HG03159 (cell line): ENCODE measurements around the gene MITF.

Experiments
- ATAC-seq: cut with Tn5 transposase; IDR thresholded peaks from one replicate; pipeline ENCODE4 v1.9.1; 2021; ENCODE audit warnings: mild to moderate bottlenecking, moderate library complexity; ENCODE audit not compliant: unreplicated experiment

Gene MITF

DNA sequence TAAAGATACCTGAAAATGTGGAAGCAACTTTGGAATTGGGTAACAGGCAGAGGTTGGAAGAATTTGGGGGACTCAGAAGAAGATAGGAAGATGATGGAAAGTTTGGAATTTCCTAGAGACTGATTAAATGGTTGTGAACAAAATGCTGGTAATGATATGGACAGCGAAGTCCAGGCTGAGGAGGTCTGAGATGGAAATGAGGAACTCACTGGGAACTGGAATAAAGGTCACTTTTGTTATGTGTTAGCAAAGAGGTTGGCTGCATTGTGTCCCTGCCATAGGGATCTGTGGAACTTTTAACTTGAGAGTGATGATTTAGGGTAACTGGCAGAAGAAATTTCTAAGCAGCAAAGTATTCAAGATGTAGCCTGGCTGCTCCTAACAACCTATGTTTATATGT is 13.0 kb downstream of the MITF start:
- ATAC-seq: no peak

DNA sequence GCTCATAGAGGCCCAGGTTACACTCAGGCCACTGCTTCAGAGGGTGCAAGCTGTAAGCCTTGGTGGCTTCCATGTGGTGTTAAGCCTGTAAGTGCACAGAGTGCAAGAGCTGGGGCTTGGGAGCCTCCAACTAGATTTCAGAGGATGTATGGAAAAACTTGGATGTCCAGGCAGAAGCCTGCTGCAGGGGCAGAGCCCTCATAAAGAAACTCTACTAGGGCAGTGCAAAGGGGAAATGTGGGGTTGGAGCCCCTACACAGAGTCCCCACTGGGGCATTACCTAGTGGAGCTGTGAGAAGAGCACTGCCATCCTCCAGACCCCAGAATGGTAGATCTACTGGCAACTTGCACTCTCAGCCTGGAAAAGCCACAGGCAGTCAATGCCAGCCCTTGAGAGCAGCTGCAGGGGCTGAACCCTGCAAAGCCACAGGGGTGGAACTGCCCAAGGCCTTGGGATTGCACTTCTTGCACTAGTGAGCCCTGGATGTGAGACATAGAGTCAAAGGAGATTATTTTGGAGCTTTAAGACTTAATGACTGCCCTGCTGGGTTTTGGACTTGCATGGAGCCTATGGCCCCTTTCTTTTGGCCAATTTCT is 14.0 kb downstream of the MITF start:
- no peak for ATAC-seq

DNA sequence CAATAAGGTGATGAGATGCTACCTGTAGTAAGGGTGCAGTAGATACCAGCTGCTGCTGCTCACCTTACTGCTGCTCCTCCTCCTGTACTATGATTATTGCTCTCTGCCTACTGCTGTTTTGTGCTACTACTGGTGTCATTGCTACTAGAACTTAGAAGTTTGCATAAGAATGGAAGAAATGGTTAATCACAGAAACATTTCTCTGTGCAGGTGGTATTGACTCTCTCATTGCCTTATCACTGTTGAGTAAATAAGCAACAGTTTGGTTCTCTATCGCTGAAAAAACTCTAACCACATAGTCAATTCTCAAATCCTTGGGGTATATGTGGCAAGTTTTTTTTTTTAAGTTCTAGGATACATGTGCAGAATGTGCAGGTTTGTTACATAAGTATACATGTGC is 16.5 kb downstream of the MITF start:
- no peak for ATAC-seq

DNA sequence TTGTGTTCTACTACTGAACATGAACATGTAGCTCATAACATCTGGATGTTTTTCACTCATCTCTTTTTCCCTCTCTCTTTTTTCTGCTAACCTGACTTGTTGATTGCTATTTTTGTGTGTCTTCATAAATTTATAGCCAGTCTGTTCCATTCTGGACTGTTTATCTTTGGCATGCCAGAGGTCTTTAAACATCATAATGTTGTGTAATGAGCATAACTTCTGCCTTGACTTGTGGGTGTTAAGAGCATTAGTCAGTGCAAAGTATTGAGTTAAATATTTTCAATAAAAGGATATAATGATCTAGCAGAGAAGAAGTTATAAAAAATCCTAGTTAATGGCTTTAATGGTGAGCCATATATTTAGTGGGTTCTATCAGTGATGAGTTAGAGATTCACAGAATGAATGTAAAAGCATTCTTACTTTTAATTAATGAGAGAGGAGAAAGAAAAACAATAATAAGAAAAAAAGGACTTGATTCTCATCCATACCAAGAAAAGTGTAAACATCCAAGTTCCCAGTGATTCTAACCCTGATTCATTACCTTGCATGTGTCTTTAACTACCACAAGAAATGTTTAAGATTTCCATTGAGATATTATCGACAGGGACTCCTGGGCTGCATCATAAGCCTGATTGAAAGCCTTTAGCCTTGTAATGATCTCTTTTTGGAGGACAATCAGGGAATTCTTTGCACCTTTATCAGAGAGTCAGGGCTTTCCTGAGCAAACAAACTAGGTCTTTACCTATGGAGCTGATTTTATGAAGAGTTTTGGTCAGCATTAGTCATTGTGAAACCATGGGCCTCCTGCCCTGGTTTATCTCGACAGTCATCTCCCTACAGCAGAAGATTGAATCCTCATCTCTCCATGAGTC is 22.9 kb downstream of the MITF start:
- no peak for ATAC-seq

DNA sequence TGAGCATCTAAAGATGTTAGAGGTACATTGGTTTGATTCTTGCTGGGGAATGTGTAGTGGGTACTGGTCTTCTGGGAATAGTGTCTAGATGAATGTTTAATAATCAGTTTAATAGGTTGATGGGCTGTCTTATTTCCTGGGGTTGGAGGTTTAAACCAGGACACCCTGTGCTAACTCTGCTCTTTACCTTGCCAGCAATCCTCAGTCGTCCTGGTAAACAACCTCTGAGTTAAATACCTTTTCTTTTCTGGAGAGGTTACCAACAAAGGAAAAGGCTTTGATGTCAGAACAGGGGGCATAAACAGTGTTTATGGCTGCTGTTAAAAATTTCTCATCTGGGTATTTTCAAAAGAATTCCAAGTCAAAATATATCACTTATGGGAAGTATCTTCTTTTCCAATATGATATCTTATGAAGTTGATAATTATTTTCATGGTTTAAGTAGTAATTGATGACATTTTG is 23.5 kb downstream of the MITF start:
- ATAC-seq: no peak

DNA sequence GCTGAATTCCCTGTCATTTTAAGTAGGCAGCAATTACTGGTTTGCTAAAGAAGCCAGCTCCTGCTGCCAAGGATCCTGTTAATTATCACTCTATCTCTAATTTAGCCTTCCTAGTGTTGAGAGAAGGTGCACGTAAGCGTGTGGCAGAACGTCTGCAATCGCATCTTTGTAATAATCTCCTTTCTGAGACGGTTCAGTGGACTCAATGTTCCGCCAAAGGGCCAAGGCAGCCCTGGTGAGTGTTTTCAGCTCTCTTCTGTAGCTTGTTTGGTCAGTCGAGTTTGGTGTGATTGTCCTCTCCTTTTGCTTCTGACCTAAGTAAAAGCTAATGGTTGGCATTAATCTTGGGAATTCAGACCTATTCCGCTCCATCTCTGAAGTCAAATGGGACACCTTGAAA is 24.2 kb downstream of the MITF start:
- ATAC-seq: no peak

DNA sequence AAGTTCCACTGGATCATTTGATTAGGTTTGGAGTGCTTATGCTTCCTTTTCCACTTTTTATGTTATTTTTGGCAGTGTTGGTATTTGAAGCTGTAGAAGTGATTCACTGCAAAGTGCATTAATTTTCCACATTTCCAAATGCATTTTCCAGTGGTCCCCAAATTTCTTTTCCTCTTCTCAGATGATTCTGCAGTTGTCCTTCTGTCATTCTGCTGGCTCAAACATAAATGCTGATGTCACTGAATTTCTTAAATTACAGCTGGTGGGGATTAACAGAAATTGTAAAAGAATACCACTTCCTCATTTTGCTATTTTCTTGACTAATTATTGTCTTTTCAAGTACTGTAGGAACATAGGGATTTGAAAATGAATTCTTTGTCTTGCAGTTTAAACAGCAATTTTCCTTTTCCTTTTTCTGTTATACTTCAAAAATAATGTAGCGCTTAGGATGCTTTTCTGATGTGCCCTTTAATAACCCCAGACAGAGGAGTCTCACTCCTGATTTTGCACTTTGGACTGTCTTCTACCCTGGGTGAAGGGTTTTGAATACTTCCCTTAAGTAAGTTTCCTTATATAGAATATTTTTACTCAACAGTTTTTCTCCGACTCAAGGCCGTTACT is 25.0 kb downstream of the MITF start:
- ATAC-seq: peak; percentile 60

DNA sequence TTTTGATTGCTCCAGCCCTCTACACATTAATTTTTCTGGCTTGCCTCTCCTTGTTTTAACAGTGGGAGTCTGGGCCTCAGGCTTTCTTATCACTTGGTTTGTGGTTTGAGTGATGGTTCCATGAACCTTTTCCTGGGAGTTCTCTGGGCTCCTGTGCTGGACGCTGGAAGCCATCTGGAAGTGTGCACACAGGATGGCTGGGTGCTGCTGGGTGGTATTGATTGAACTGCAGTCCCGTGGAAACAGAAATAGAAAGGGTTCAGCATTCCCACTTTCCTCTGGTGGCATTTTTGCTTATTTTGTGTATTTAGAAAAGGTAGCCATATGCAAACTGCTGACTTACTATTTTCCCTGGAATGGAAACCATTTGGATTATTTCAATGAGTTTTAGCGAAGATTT is 25.6 kb downstream of the MITF start:
- ATAC-seq: no peak

DNA sequence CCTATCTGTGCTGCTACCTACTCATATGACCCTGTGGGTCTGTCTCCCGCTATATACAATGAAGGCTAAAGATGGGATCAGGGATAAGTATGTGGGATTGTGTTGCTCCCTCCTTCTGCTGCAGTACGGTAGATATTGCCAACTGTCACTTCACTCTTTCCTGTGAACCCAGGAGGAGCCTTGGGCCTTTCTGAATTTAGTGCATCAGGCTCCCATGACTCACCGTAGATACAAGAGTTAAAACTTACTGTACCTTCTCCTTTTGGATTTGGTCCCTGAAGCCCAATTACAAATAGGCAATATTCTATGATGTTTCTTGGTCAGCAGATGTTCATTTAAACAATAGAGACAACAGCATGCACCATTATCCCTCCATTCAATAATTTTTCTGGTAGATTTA is 27.4 kb downstream of the MITF start:
- no peak for ATAC-seq

DNA sequence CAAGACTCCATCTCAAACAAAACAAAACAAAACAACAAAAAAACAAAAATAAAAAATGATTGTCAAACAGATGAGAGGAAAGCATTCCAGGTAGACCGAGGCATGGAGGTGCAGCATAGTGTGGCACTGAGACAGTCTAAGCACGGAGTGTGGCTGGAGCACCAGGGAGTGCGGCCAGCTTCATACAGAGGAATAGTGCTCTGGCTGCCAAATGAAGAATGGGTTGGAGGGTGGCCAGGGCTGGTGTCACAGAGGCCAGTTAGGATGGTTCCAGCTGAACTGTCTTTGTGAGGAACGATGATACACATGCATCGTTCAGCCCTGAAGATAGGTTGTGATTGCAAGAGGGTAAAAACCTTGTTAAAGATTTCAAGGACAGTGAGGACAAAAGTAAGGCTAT is 28.3 kb downstream of the MITF start:
- no peak for ATAC-seq

DNA sequence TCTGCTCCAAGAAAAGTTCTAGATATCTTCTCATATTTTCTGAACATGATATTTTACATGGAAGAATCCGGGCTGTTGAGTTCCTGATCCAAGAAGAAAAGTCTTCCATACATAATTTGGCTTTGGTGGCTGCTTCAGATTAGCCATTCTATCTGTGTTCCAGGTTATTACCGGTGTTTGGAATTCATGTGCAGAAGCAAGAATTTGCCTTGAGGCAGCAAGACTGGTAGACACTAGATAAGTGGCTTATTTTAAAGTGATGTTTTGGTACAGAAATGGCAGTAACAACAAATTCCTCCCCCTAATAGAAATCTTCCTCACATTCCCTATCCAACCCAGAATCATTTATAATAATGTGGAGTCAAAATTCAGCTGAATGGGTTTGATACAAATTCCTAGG is 29.2 kb downstream of the MITF start:
- no peak for ATAC-seq

DNA sequence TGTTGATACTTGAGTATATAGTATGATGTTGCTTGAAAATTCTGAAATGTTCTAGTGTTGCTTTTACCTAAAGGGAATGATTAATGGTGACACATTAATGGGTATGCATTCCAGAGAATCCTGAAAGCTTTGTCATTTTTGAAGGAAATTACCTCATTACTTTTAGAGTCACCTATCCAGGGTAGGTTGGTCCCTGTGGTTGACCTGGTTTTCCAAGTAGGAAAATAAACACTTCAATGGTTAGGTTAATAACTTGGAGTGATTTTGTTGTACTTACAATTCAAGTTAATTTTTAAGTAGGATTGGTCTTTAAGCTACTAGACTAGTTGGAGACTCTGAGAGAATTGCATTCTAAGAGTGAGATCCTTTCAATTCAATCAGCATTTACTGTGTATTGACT is 31.0 kb downstream of the MITF start:
- ATAC-seq: no peak

DNA sequence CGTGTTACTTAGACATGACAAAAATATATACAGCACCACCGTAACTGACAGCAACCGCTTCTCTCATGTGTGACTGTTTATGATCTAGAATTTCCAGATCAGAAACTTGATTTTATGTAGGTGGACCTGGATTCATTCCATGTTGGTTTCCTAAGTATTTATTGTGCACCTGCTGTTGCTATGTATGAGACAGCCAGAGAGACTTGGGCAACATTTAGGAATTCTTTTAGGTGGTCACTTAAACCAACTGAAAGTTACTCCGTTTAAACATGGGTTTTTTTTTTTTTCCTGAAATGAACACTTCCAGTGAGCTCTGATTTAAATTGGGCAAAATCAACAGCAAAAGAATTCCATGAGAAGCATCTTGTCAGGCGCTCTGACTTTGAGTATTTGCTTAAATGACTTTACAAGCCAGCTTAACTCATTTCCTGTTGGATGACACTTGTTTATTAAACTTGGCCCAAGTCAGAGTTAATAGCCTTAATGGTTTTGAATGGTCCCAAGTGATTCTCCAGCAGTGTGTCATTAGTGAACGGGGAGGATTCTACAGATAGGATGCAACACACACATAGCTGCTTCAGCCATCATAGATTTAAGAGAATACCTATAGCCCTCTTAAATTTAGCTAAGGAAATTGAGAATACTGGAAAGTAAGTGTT is 31.8 kb downstream of the MITF start:
- ATAC-seq: no peak

DNA sequence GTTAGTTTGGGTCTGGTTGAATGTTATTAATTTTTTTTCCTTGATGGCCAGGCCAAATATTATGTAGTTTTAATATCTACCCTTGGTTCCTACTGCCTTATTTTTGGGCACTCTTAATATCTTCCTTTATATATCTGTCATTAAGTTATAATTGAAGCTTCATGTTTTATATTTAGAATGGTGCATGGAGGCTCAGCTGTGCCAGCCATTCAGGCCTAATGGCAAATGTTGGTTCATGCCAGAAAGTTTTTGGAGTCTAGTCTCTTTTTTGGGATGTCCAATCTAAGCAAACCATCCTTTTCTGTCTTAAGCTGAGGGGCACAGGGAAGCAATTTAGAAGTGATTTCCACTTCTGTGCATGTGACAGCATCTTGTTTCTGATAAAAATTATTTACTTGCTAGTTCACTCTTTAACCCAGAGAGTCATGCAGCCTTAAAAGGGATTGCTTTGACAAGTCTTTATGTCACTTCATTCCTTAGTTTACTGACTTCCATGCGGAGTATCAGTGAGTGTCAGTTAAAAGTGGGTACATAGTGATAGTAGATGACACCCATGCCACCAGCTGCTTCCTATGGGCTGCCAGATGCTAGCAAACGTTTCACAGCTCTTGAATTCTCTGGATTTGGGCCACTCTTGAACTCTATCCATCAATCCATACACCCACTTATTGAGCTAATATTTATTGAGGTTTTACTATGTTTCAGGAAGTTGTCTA is 33.0 kb downstream of the MITF start:
- ATAC-seq: no peak

DNA sequence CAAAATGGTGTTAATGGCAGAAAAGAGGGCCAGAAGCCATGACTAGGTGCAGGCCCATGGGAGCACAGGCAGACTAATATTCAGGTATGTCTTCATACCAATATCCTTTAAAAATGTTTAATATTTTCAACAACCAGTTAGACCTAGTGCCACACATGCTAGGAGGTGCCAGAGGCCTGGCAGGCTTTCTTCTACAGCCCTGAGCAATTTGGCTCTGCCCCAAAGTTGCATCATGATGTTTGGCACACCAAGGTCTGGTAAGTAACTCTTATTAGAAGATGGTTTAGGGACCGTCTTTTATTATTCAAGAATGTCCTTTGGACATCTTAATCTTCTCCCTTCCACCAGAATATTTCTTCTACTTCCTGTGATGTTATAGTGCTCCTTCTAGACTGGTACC is 34.8 kb downstream of the MITF start:
- no peak for ATAC-seq

DNA sequence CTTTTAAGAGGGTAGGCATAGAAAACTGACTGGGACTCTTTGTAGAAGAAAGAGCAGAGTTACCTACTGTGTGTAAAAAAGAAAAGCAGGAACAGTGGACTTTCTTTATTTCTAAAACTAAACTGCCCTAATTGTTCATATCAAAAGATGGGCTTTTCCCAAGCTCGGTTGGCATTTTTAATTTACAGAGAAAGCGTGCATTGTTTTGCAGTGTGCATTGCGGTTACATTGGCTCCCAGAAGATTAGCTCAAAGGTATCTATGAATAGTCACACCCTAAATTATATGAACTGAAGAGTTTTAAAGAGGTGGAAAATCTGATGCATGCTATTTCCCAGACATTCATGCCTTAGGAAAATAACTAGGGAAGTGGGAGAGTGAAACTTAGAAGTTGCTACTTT is 36.5 kb downstream of the MITF start:
- ATAC-seq: no peak

DNA sequence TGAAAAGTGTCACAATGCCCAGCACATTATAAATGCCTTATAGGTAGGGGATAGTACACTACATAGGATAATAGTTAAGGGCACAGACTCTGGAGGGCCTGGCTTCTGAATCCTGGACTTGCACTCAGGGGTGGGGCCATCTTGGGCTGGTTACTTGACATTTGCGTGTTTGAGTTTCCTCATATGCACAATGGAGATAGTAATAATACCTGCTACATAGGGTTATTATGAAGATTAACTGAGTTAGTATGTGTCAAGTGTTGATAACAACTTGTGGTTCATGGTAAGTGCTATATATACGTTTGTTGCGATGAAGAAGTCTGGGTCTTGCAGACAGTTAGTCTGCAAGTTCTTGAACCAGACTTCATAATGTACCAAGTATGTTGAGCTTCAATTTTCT is 37.0 kb downstream of the MITF start:
- no peak for ATAC-seq

DNA sequence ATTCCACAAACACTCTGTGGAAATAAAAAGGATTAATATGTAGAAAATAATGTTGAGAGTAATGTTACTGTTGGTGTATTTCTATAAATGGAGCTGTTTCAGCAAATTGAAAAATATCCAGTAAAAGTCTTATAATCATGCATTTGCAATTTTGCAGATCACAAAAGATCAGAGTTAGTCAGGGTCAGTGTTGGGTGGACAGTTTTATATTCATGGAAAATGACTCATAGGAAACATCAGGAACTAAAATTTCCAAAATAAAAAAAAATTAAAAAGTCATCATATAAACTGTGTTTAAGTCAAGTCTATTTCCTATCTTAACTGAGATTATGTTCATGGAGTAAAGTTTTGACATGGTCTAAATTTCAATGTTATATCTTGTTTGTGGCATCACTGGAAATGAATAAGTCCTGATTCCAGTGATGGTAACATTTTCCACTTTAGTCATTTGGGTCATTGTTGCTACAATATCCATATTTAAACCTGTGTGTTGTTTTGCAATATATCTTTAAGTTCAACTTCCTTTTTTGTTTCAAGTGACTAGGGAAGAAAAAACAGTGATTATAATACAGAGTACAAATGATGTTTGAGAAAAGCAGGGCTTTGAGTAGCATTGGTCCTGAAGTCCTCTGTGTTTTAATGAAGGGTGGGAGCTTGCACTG is 37.8 kb downstream of the MITF start:
- no peak for ATAC-seq

DNA sequence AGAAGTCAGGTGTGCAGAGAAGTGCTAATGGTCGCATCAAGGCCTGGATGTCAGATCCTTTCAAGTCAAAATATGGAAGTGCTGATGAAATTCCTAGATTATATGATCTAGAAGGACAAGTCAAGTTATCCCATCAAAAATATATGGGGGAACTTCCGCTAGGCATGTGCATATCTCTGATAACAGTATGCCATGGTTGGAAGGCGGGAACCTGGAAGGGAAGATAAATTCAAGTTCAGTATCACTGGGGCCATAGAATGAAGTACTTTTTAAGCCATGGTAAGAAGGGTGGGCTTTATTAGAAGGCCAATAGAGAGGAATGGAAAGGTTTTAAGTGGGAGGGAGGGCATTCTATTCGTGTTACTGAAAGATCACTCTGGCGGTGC is 38.3 kb downstream of the MITF start:
- no peak for ATAC-seq

DNA sequence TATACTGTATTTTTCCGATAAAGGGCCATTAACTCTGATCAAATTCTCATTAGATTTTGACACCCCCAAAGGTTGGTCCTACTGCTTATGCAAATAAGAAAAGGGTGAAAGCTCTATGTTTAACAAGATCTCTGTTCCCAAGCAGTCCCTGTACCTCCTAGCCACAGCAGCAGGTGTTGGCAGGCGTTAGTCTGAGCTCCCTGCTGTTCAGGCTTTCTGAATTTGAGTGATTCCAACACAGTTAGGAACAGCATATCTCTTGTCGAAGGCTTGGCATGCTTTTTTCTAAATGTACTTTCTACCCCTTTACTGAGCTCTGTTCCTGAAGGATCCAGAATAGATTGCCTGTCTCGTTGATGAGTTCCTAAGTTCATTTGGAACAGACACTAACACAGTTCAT is 42.3 kb downstream of the MITF start:
- ATAC-seq: no peak
